ENCODE results near the gene PRMT5.
"Not testable (repeated sequence)": the region's sequence is repeated elsewhere in the genome, so short reads cannot be mapped to it uniquely, and the experiment has no call there.

Gene PRMT5

DNA sequence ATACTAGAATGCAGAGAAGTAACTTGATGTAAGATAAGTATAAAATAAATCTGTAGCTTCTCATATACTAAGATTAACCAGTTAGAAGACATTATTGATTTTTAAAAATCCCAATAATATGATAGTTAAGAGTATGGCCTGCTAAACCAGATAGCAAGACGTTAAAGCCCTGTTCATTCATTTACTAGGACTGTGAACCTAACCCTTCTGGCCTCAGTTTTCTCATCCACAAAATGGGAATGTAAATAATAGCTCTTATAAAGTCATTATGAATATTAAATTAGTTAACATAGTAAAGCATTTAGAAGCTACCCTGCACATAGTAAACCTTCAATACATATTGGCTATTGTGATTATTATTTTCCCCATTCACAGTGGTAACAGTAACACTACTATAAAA is 6.0 kb upstream of the PRMT5 start:
- DNase-seq (ENCODE audit: low read depth in 2 of 3, low spot score in 2 of 3) = no peak

- DNase-seq (ENCODE audit: low read depth in 2 of 3, low spot score in 2 of 3) = no peak
Observed at GRCh38 chr14:22932146-22932545, 3.0 kb upstream of the PRMT5 start.

- no peak for DNase-seq (ENCODE audit: low read depth in 2 of 3, low spot score in 2 of 3)
Observed at GRCh38 chr14:22929961-22930364, 787 bp upstream of the PRMT5 start.

- no peak for DNase-seq (ENCODE audit: low read depth in 2 of 3, low spot score in 2 of 3)
Observed at GRCh38 chr14:22928237-22929103, 706 bp downstream of the PRMT5 start.

GRCh38 chr14:22926316-22926715 is 2.9 kb downstream of the PRMT5 start:
- DNase-seq (ENCODE audit: low read depth in 2 of 3, low spot score in 2 of 3) = no peak

- DNase-seq (ENCODE audit: low read depth in 2 of 3, low spot score in 2 of 3) = no peak
Observed at GRCh38 chr14:22925513-22925912, 3.7 kb downstream of the PRMT5 start.

GRCh38 chr14:22923746-22924145 is 5.4 kb downstream of the PRMT5 start:
- no peak for DNase-seq (ENCODE audit: low read depth in 2 of 3, low spot score in 2 of 3)

GRCh38 chr14:22922294-22922693 is 6.9 kb downstream of the PRMT5 start:
- DNase-seq (ENCODE audit: low read depth in 2 of 3, low spot score in 2 of 3) = no peak

GRCh38 chr14:22920697-22921096 is 8.5 kb downstream of the PRMT5 start:
- no peak for DNase-seq (ENCODE audit: low read depth in 2 of 3, low spot score in 2 of 3)

DNA sequence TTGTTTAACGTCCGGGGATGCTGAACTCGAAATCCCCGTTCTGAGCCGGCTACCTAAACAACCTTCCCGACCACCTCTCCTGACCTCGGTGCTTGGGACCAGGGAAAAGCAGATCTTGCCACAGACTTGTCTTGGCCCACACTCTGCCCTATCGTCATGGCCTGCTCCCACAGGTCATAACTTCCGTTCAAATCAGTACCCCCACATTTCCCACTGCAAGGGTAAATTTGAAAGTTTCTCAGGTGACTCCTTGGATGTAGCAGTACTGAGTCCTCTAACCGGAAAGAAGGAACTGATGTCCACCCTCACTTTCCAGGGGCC is 9.6 kb downstream of the PRMT5 start:
- DNase-seq (ENCODE audit: low read depth in 2 of 3, low spot score in 2 of 3) = no peak

DNA sequence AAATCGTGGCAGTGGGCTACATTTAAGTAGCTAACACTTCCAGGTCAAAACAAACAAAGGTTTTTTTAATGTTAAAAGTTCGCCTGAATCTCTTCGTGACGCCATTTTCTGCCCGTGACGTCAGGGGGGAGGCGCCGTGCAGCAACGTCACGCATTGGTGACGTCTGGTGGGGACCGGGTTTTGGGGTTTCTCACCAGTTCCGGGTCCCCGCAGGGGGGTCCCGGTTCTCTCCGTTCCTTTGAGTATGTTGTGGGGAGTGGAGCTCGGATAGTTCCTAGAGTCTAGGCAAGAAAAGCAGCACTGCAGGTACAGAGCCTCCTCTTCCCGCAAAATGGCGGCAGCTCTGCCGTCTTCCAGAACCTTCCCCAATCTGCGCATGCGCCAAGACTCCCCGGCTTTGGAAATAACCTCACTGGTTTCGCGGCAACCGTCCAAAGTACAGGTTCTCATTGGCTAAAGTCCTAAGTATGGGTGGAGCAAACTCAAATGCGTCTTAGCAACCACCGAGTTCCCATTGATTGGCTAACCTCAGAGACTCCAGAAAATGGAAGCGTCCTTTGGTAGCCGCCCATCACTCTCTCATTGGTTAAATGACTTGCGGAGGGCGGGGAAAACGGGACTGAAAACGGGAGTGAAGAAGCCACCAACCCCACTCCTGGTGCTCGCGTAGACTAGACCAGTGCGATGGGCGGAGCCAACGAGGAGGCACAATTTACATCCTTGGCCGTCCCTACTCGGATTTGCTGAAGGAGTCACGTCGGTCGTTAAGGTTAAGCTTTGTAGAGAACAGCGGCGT is 10.2 kb downstream of the PRMT5 start, which contains the start of gene RBM23:
Gene RBM23 (minus strand): TSS at position 346 of the 797 bp plus-strand sequence.
- peak; percentile 97 to 99 (median 99) for DNase-seq (ENCODE audit: low read depth in 2 of 3, low spot score in 2 of 3)

GRCh38 chr14:22915886-22916521 is 13.2 kb downstream of the PRMT5 start:
- DNase-seq (ENCODE audit: low read depth in 2 of 3, low spot score in 2 of 3) = no peak

DNA sequence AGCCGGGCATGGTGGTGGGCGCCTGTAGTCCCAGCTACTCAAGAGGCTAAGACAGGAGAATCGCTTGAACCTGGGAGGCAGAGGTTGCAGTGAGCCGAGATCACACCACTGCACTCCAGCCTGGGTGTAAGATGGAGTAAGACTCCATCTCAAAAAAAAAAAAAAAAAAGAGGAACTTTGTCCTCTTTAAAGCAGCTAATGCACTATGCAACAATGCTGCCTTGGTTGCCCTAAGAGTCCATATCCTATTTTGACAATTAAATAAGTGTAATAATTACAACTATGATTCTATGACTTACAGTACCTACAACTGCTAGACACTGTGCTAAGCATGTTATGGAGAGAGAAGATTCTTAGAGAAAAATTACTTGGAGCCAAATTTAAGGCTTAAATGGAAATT is 14.3 kb downstream of the PRMT5 start:
- DNase-seq (ENCODE audit: low read depth in 2 of 3, low spot score in 2 of 3) = not testable (repeated sequence)

DNA sequence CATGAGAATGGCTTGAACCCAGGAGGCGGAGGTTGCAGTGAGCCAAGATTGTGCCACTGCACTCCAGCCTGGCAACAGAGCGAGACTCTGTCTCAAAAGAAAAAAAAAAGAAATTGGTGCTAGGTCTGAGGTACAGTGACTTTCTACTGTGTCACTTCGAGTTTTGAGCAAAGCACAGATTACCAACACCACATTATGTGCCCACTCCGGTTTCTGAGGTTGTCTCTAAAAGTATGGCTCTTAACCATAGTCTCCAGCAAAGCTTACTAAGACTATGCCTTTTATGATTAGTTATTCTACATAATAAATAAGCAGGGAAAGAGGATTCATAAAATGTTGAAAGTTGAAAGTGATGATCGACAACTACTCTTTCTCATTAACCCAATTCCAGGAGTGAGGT is 18.3 kb downstream of the PRMT5 start:
- no peak for DNase-seq (ENCODE audit: low read depth in 2 of 3, low spot score in 2 of 3)

DNA sequence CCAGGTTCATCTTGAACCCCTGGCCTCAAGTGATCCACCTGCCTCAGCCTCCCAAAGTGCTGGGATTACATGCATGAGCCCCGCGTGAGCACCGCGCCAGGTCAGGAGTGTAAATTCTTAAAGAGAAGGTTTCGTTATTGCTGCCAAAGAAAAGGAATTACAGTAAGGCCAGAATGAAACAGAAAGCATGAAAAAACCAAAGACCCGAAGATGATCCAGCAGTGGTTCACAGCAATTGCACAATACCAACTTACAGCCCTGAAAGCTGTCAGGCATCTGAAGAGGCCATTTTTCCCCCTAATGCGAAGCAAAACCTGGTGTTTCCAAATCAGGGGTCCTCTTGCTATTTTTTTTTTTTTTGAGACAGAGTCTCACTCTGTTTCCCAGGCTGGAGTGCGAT is 20.6 kb downstream of the PRMT5 start:
- no peak for DNase-seq (ENCODE audit: low read depth in 2 of 3, low spot score in 2 of 3)

DNA sequence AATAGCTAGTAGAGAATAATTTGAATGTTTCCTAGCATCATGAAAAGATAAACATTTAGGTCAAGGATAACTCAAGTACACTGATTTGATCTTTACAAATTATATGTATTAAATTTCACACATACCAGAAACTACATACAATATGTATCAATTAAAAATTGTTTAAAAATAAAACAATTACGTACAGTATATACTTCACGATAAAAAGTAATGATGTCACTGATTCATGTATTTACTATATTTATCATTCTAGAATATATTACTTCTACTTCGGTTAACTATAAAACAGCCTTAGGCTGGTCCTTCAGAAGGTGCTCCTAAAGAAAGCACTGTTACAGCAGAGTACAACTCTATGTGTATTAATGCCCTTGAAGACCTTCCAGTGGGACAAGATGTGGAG is 21.7 kb downstream of the PRMT5 start:
- no peak for DNase-seq (ENCODE audit: low read depth in 2 of 3, low spot score in 2 of 3)

- no peak for DNase-seq (ENCODE audit: low read depth in 2 of 3, low spot score in 2 of 3)
Observed at GRCh38 chr14:22906073-22906472, 23.1 kb downstream of the PRMT5 start.

GRCh38 chr14:22905627-22906026 is 23.5 kb downstream of the PRMT5 start:
- DNase-seq (ENCODE audit: low read depth in 2 of 3, low spot score in 2 of 3) = no peak

GRCh38 chr14:22903742-22904087 is 25.5 kb downstream of the PRMT5 start:
- DNase-seq (ENCODE audit: low read depth in 2 of 3, low spot score in 2 of 3) = no peak

DNA sequence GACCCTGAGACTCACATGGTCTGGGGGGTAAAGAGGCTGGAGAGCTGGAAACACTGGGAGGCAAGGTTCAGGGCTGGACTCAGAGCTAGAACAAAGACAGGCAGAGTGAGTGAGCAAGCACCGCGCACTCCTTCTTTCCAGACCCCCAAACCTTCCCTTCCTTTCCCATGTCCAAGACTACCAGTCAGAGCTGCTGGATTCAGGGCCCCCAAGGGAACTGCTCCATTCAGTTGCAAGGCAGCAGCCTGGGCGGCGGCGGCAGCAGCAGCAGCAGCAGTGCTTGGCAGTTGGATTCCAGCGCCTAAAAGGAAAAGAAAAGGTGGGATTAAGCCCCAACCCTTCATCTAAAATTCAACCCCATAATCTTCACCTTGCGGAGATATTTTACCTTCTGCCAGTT is 27.4 kb downstream of the PRMT5 start:
- no peak for DNase-seq (ENCODE audit: low read depth in 2 of 3, low spot score in 2 of 3)

- no peak for DNase-seq (ENCODE audit: low read depth in 2 of 3, low spot score in 2 of 3)
Observed at GRCh38 chr14:22900081-22900799, 28.9 kb downstream of the PRMT5 start.

All from activated CD8-positive, alpha-beta memory T cell treated with anti-CD3 and anti-CD28 coated beads for 48 hours (primary cell).